OCI-LY1 (cell line): ENCODE measurements around the gene ASB4.

ENCODE experiments used
- H2AFZ ChIP-seq: fragments of 200-600 bp; sonication (generic), shearing (Covaris generic); 2 replicates; pipeline ENCODE4 v1.6.0; 2014; ENCODE audit warnings: antibody characterized with exemption, mild to moderate bottlenecking, low read length
- H3F3A ChIP-seq: fragments of 200-600 bp; sonication (generic), shearing (Covaris generic); 2 replicates; pipeline ENCODE4 v1.6.0; 2014; ENCODE audit warnings: mild to moderate bottlenecking, antibody characterized with exemption, low read length, moderate library complexity; ENCODE audit not compliant: insufficient read depth
- H3K27ac ChIP-seq: fragments of 200-600 bp; sonication (generic); 2 replicates; pipeline ENCODE4 v1.5.1; 2014; ENCODE audit warnings: low read length, mixed run types, mild to moderate bottlenecking, low read depth; ENCODE audit not compliant: poor library complexity, severe bottlenecking
- H3K27me3 ChIP-seq: fragments of 200-600 bp; sonication (generic); 2 replicates; pipeline ENCODE4 v1.6.0; 2014; ENCODE audit warnings: antibody characterized with exemption, mild to moderate bottlenecking, low read length, moderate library complexity; ENCODE audit not compliant: insufficient read depth
- H3K36me3 ChIP-seq: fragments of 200-600 bp; sonication (generic); 2 replicates; pipeline ENCODE4 v1.6.1; 2014; ENCODE audit warnings: mild to moderate bottlenecking, antibody characterized with exemption, low read length, moderate library complexity, mixed read lengths; ENCODE audit not compliant: insufficient read depth
- H3K4me1 ChIP-seq: fragments of 200-600 bp; sonication (generic); 2 replicates; pipeline ENCODE4 v1.5.1; 2014; ENCODE audit warnings: mild to moderate bottlenecking, low read length, moderate library complexity; ENCODE audit not compliant: insufficient read depth, severe bottlenecking
- H3K4me2 ChIP-seq: fragments of 200-600 bp; sonication (generic), shearing (Covaris generic); 2 replicates; pipeline ENCODE4 v1.6.1; 2014; ENCODE audit warnings: low read length
- H3K4me3 ChIP-seq: fragments of 200-600 bp; sonication (generic); 2 replicates; pipeline ENCODE4 v1.5.1; 2014; ENCODE audit warnings: low read length, low read depth, mild to moderate bottlenecking, mixed read lengths; ENCODE audit not compliant: poor library complexity, severe bottlenecking
- H3K79me2 ChIP-seq: fragments of 200-600 bp; shearing (Covaris generic); 2 replicates; pipeline ENCODE4 v1.6.1; 2016; ENCODE audit warnings: mixed run types, low read length, mixed read lengths; ENCODE audit not compliant: insufficient read depth
- H3K9ac ChIP-seq: fragments of 200-600 bp; sonication (generic), shearing (Covaris generic); 2 replicates; pipeline ENCODE4 v1.6.1; 2014; ENCODE audit warnings: mild to moderate bottlenecking, low read length, mixed read lengths
- H3K9me2 ChIP-seq: fragments of 200-600 bp; sonication (generic), shearing (Covaris generic); 2 replicates; pipeline ENCODE4 v1.6.1; 2014; ENCODE audit warnings: low read depth, mild to moderate bottlenecking, low read length, mixed read lengths
- H3K9me3 ChIP-seq: fragments of 200-600 bp; shearing (Covaris generic); 2 replicates; pipeline ENCODE4 v1.6.1; 2014; ENCODE audit warnings: low read length, mixed read lengths
- H4K20me1 ChIP-seq: fragments of 200-600 bp; sonication (generic), shearing (Covaris generic); 2 replicates; pipeline ENCODE4 v1.6.0; 2016; ENCODE audit warnings: mild to moderate bottlenecking, low read length; ENCODE audit not compliant: insufficient read depth
- EZH2 ChIP-seq: fragments of 200-600 bp; sonication (generic), shearing (Covaris generic); IDR thresholded peaks from 2 replicates; pipeline ENCODE4 v1.8.0; 2017; ENCODE audit warnings: borderline replicate concordance, mixed run types, mild to moderate bottlenecking, antibody characterized with exemption, low read length, moderate library complexity, mixed read lengths
- TF ChIP-seq, protein P1 (sequence below): fragments of 200-600 bp; sonication (generic), shearing (Covaris generic); IDR thresholded peaks from 2 replicates; pipeline ENCODE4 v1.5.1; 2017; ENCODE audit warnings: mild to moderate bottlenecking, antibody characterized with exemption, low read length, moderate library complexity, mixed read lengths

ASB4 gene

DNA sequence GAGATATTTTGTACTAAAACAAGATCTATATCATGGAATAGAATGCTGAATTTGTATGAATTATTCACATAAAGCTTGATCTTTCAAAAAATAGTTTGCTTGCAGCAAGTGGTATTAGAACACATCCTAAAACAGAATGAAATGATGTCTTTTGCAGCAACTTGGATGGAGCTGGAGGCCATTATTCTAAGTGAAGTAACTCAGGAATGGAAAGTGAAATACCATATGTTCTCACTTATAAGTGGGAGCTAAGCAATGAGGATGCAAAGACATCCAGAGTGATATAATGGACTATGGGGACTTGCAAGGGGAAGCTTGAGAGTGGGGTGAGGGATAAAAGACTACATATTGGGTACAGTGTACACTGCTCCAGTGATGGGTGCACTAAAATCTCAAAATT is 53.7 kb downstream of the ASB4 start:
- Histone ChIP-seq H3F3A (no peaks in the 10 kb centered on the region), H3K79me2 (no peaks in the 10 kb centered on the region), H3K36me3 (no peaks in the 10 kb centered on the region), H3K27me3 (no peaks in the 10 kb centered on the region), H3K4me3 (no peak overlapping the region), H3K9me3 (no peaks in the 10 kb centered on the region), H3K4me2 (no peak overlapping the region), H3K9ac (no peak overlapping the region), H4K20me1 (no peaks in the 10 kb centered on the region), H3K27ac (no peak overlapping the region), H3K9me2 (no peaks in the 10 kb centered on the region), H3K4me1 (no peaks in the 10 kb centered on the region), H2AFZ (no peak overlapping the region)
- no peak for TF ChIP-seq EZH2
- TF ChIP-seq, protein P1, sequence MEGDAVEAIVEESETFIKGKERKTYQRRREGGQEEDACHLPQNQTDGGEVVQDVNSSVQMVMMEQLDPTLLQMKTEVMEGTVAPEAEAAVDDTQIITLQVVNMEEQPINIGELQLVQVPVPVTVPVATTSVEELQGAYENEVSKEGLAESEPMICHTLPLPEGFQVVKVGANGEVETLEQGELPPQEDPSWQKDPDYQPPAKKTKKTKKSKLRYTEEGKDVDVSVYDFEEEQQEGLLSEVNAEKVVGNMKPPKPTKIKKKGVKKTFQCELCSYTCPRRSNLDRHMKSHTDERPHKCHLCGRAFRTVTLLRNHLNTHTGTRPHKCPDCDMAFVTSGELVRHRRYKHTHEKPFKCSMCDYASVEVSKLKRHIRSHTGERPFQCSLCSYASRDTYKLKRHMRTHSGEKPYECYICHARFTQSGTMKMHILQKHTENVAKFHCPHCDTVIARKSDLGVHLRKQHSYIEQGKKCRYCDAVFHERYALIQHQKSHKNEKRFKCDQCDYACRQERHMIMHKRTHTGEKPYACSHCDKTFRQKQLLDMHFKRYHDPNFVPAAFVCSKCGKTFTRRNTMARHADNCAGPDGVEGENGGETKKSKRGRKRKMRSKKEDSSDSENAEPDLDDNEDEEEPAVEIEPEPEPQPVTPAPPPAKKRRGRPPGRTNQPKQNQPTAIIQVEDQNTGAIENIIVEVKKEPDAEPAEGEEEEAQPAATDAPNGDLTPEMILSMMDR: no peak

DNA sequence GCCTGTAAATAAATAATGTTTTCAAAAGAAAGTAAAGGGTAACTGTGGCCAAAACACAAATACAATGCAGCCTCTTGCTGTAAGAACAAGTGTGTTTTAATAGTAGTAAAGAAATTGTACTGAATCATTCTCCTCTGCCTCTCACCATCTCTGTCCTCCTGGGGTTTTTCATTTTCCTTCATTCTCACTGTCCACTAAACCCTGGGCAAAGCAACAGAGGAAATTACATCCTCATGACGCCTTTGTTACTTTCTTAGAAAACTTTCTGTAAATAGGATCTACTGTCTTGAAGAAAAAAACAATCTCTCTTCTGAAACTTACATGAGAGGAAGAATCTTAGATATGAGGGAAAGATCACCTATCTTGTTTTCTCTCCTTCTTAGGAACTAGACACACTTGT is 54.6 kb downstream of the ASB4 start:
- Histone ChIP-seq H3K4me3 (no peak overlapping the region), H3K27ac (no peak overlapping the region), H3F3A (no peaks in the 10 kb centered on the region), H2AFZ (no peak overlapping the region), H3K4me2 (no peak overlapping the region), H3K4me1 (no peaks in the 10 kb centered on the region), H3K36me3 (no peaks in the 10 kb centered on the region), H3K9me2 (no peaks in the 10 kb centered on the region), H3K79me2 (no peaks in the 10 kb centered on the region), H3K9ac (no peak overlapping the region), H3K9me3 (no peaks in the 10 kb centered on the region), H3K27me3 (no peaks in the 10 kb centered on the region), H4K20me1 (no peaks in the 10 kb centered on the region)
- TF ChIP-seq, protein P1: no peak
- TF ChIP-seq EZH2: no peak

DNA sequence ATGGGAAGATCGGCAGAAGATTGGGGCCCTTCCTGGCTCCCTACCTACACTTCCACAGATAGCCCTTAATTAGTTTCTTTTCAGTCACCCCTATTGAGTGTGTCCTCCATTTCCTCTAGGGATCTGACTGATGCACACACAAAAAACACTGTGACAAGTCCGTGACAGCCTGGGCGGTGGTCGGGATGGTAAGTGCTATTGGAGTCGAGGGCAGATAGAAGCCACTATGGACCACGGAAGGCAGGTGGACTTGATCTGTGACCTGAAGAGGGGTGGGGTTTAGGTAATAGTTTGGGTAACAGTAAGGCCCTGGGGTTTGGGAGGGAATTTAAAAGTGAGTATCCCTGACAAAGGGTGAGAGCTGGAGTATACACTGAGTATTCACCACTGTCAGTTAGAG is 57.6 kb downstream of the ASB4 start:
- H3K4me1 ChIP-seq: no peaks in the 10 kb centered on the region
- H3K27me3 ChIP-seq: no peaks in the 10 kb centered on the region
- H3K27ac ChIP-seq: no peak overlapping the region
- no peak for TF ChIP-seq EZH2
- TF ChIP-seq, protein P1: no peak
- H2AFZ ChIP-seq: no peak overlapping the region
- H4K20me1 ChIP-seq: no peaks in the 10 kb centered on the region
- no peak overlapping the region for H3K4me2 ChIP-seq
- no peak overlapping the region for H3K9ac ChIP-seq
- no peak overlapping the region for H3K4me3 ChIP-seq
- H3K79me2 ChIP-seq: no peaks in the 10 kb centered on the region
- H3F3A ChIP-seq: no peaks in the 10 kb centered on the region
- no peaks in the 10 kb centered on the region for H3K9me2 ChIP-seq
- no peaks in the 10 kb centered on the region for H3K36me3 ChIP-seq
- H3K9me3 ChIP-seq: no peaks in the 10 kb centered on the region
